DLD1 (cell line): Measurements from ENCODE around the gene NPHP4.

Experiments used
- in situ Hi-C: cut with HindIII; loops from 2 replicates; pipeline ENCODE4 v1.10.0; 2017; ENCODE audit warnings: low sequenced_read_pairs

The NPHP4 gene

GRCh38 chr1:6004412-6005123, 12.3 kb upstream of the NPHP4 start:
- in situ Hi-C loops: no loop called here

GRCh38 chr1:6003568-6004411, 11.6 kb upstream of the NPHP4 start:
- in situ Hi-C loops: no loop called here

GRCh38 chr1:6002714-6003501, 10.7 kb upstream of the NPHP4 start:
- in situ Hi-C loops: no loop called here

GRCh38 chr1:6001992-6002576, 9.9 kb upstream of the NPHP4 start:
- in situ Hi-C loops: no loop called here

GRCh38 chr1:6000444-6001288, 8.4 kb upstream of the NPHP4 start:
- in situ Hi-C loops: no loop called here

GRCh38 chr1:5999711-6000443, 7.7 kb upstream of the NPHP4 start:
- in situ Hi-C loops: no loop called here

- in situ Hi-C loops: no loop called here
These were observed 6.7 kb upstream of the NPHP4 start for GRCh38 chr1:5998906-5999301.

GRCh38 chr1:5998051-5998905, 6.1 kb upstream of the NPHP4 start:
- in situ Hi-C loops: no loop called here

GRCh38 chr1:5997316-5997715, 5.1 kb upstream of the NPHP4 start:
- in situ Hi-C loops: no loop called here

GRCh38 chr1:5996641-5997270, 4.5 kb upstream of the NPHP4 start:
- in situ Hi-C loops: no loop called here

- in situ Hi-C loops: no loop called here
These were observed 3.8 kb upstream of the NPHP4 start for GRCh38 chr1:5995871-5996630.

- in situ Hi-C loops: no loop called here
These were observed 2.7 kb upstream of the NPHP4 start for GRCh38 chr1:5994713-5995621.

- in situ Hi-C loops: no loop called here
These were observed 1.6 kb upstream of the NPHP4 start for GRCh38 chr1:5993556-5994491.

GRCh38 chr1:5992814-5993555, 760 bp upstream of the NPHP4 start:
- in situ Hi-C loops: no loop called here
